Fibroblast of skin of left biceps (primary cell): ENCODE measurements around the gene MEG3.

Experiments used
- DNase-seq, 2 experiments: peaks; one replicate each; pipeline ENCODE4 v3.0.0-alpha.2; 2013; ENCODE audit warnings: low read depth in 2 of 2

MEG3 gene

GRCh38 chr14:100880271-100881101 is 54.6 kb downstream of the MEG3 start:
- DNase-seq: no peak

GRCh38 chr14:100881211-100882025 is 55.5 kb downstream of the MEG3 start:
- no peak for DNase-seq

GRCh38 chr14:100882026-100882967 is 56.4 kb downstream of the MEG3 start:
- no peak for DNase-seq

GRCh38 chr14:100882991-100883788 is 57.3 kb downstream of the MEG3 start:
- DNase-seq: no peak

GRCh38 chr14:100883789-100884101 is 57.8 kb downstream of the MEG3 start:
- no peak for DNase-seq

GRCh38 chr14:100884456-100884855 is 58.5 kb downstream of the MEG3 start:
- DNase-seq: no peak

- DNase-seq: no peak
Measured at GRCh38 chr14:100885196-100885595, 59.3 kb downstream of the MEG3 start.

- no peak for DNase-seq
Measured at GRCh38 chr14:100885617-100886016, 59.7 kb downstream of the MEG3 start.

- DNase-seq: no peak
Measured at GRCh38 chr14:100887728-100888335, 61.9 kb downstream of the MEG3 start.

- DNase-seq: no peak
Measured at GRCh38 chr14:100888789-100889315, 62.9 kb downstream of the MEG3 start.

- DNase-seq: no peak
Measured at GRCh38 chr14:100889641-100890040, 63.7 kb downstream of the MEG3 start.

- DNase-seq: no peak
Measured at GRCh38 chr14:100890061-100890850, 64.3 kb downstream of the MEG3 start.

- no peak for DNase-seq
Measured at GRCh38 chr14:100891051-100891450, 65.1 kb downstream of the MEG3 start.

- no peak for DNase-seq
Measured at GRCh38 chr14:100891501-100892445, 65.9 kb downstream of the MEG3 start.

- DNase-seq: no peak
Measured at GRCh38 chr14:100892496-100893227, 66.7 kb downstream of the MEG3 start.

GRCh38 chr14:100893228-100893601 is 67.3 kb downstream of the MEG3 start:
- DNase-seq: no peak

GRCh38 chr14:100893760-100894159 is 67.8 kb downstream of the MEG3 start:
- no peak for DNase-seq

GRCh38 chr14:100894416-100894815 is 68.5 kb downstream of the MEG3 start:
- DNase-seq: no peak
